Right lobe of liver (tissue), 6 donors: ENCODE results near the gene SSH2. TPM values are rescaled to one million over a fixed set of nuclear protein-coding genes. Genes with fewer than 3 reads are reported as not detected.

Source experiments
- ATAC-seq, 4 donors: fragments of 200-7000 bp; cut with Tn5 transposase; one replicate each; pipeline ENCODE4 v1.9.1; 2020; ENCODE audit warnings: mild to moderate bottlenecking in 4 of 4, moderate library complexity in 4 of 4
- DNase-seq, 3 donors: peaks; one replicate each; pipeline ENCODE4 v3.0.0-alpha.2; 2020
- H3K27ac ChIP-seq, 3 donors: fragments of 200-600 bp; one replicate each; pipeline ENCODE4 v1.8.0; 2022
- H3K27me3 ChIP-seq, 2 donors: fragments of 200-600 bp; one replicate each; pipeline ENCODE4 v1.8.0; 2022
- H3K36me3 ChIP-seq, 4 donors: fragments of 200-600 bp; sonication (generic) in 1 of 4; one replicate each; pipeline versions ENCODE4 v1.5.1 to v1.8.0; 2017 to 2022; ENCODE audit warnings: control low read depth in 1 of 4
- H3K4me1 ChIP-seq, 4 donors: fragments of 200-600 bp; sonication (generic) in 1 of 4; one replicate each; pipeline versions ENCODE4 v1.5.1 to v1.8.0; 2017 to 2022; ENCODE audit warnings: control low read depth in 1 of 4
- H3K4me3 ChIP-seq, 3 donors: fragments of 200-600 bp; one replicate each; pipeline ENCODE4 v1.8.0; 2022
- H3K9me3 ChIP-seq, 4 donors: fragments of 200-600 bp; sonication (generic) in 1 of 4; one replicate each; pipeline versions ENCODE4 v1.5.1 to v1.8.0; 2017 to 2022; ENCODE audit warnings: control low read depth in 1 of 4
- CTCF ChIP-seq, 4 donors: fragments of 200-600 bp in 3 of 4; fragments of 450-650 bp in 1 of 4; IDR thresholded peaks; one replicate each; pipeline versions ENCODE4 v1.5.1 to v1.8.0; 2016 to 2022; ENCODE audit warnings: antibody characterized with exemption in 4 of 4, mild to moderate bottlenecking in 2 of 4
- POLR2A ChIP-seq: fragments of 450-650 bp; IDR thresholded peaks from one replicate; pipeline ENCODE4 v1.6.1; 2017; ENCODE audit warnings: antibody characterized with exemption, mild to moderate bottlenecking
- whole genome bisulfite sequencing: methylation state at CpG from one replicate; pipeline ENCODE4 v1.1.6; 2018; ENCODE audit warnings: low coverage, low lambda C conversion rate; ENCODE audit not compliant: insufficient coverage; ENCODE audit errors: missing lambda C conversion rate; 5-methylcytosine and 5-hydroxymethylcytosine counted together
- intact Hi-C, 2 donors: fragments of 100-400 bp; cut with DNase I; formaldehyde crosslinking; loops; one replicate each; pipeline versions ENCODE4 v1.11.2 to v1.14.1; 2022
- total RNA-seq, 6 experiments: library from RNA; depleted of rRNA in 2 of 6; stranded (reverse); fragments of >200 nt in 2 of 6; fragmentation: NEBNext Ultra II Directional in 3 of 6; extraction: Animal tissue kit (Norgen Biotek cat#: 25700) in 3 of 6; gene quantifications; one replicate each; pipeline versions ENCODE4 v1.1.0 to v1.2.4, GENCODE V29; 2016 to 2023
- donor health status: DM: no; HTN: yes; CAD: no.
- donor health status: DM: no; HTN: no; CAD: no.
- donor health status: DM: no; HTN: no; CAD: no.
- donor health status: DM: no; HTN: yes; CAD: no.
- donor health status: DM: no; HTN: yes; CAD: no.

SSH2 gene
- total RNA-seq, 6 experiments from 2014 or later = 8.0 to 12.7 (median 10.5) TPM

- Histone ChIP-seq H3K36me3 (no peaks in the 10 kb centered on the region), H3K4me3 (no peak overlapping the region), H3K4me1 (no peaks in the 10 kb centered on the region), H3K9me3 (no peaks in the 10 kb centered on the region), H3K27ac (no peak overlapping the region), H3K27me3 (no peaks in the 10 kb centered on the region)
- 69% methylated on average over 3 of the region's 3 CpGs for WGBS
- TF ChIP-seq CTCF (IDR thresholded peaks at IDR 0.05) (no peak), POLR2A (no peak)
- intact Hi-C loops = no loop called here
- ATAC-seq (peak in 1 of 4 donors; percentile 40), DNase-seq (no peak)
Observed at GRCh38 chr17:29885031-29885640, 44.9 kb downstream of the SSH2 start.

- no peak for ATAC-seq
- DNase-seq = no peak
- Histone ChIP-seq H3K27ac (no peak overlapping the region), H3K36me3 (no peaks in the 10 kb centered on the region), H3K9me3 (no peaks in the 10 kb centered on the region), H3K4me1 (no peaks in the 10 kb centered on the region), H3K27me3 (no peaks in the 10 kb centered on the region), H3K4me3 (no peak overlapping the region)
- TF ChIP-seq POLR2A (no peak), CTCF (IDR thresholded peaks at IDR 0.05) (no peak)
- intact Hi-C loops = no loop called here
Observed at GRCh38 chr17:29883497-29883896, 46.5 kb downstream of the SSH2 start.

- no peaks in the 10 kb centered on the region for H3K36me3 ChIP-seq
- no peaks in the 10 kb centered on the region for H3K4me1 ChIP-seq
- no peak overlapping the region for H3K27ac ChIP-seq
- H3K27me3 ChIP-seq = no peaks in the 10 kb centered on the region
- DNase-seq (no peak), ATAC-seq (no peak)
- no peaks in the 10 kb centered on the region for H3K9me3 ChIP-seq
- TF ChIP-seq CTCF (IDR thresholded peaks at IDR 0.05) (no peak), POLR2A (no peak)
- intact Hi-C loops = no loop called here
- 97% methylated on average over 3 of the region's 3 CpGs for whole genome bisulfite sequencing
- H3K4me3 ChIP-seq = no peak overlapping the region
Observed at GRCh38 chr17:29881256-29881655, 48.8 kb downstream of the SSH2 start.

- DNase-seq (no peak), ATAC-seq (no peak)
- WGBS = 93% methylated on average over 3 of the region's 6 CpGs
- H3K36me3 ChIP-seq = no peaks in the 10 kb centered on the region
- H3K4me3 ChIP-seq = no peak overlapping the region
- no peak for TF ChIP-seq CTCF (IDR thresholded peaks at IDR 0.05)
- no peak for TF ChIP-seq POLR2A
- intact Hi-C loops = no loop called here
- no peaks in the 10 kb centered on the region for H3K9me3 ChIP-seq
- H3K27me3 ChIP-seq = no peaks in the 10 kb centered on the region
- H3K4me1 ChIP-seq = no peaks in the 10 kb centered on the region
- H3K27ac ChIP-seq = no peak overlapping the region
Observed at GRCh38 chr17:29880031-29880430, 50.0 kb downstream of the SSH2 start.
